ENCODE measurements around the gene BTD.

- TF ChIP-seq CTCF (IDR thresholded peaks at IDR 0.05; ENCODE audit: low read depth, low read length, poor library complexity, severe bottlenecking), result no peak
- no peak for TF ChIP-seq EZH2phosphoT487 (IDR thresholded peaks at IDR 0.05; ENCODE audit: borderline replicate concordance, low read length)
These were observed 77.8 kb downstream of the BTD start for GRCh38 chr3:15679306-15679705.

Measured in DOHH2 (cell line).